HG02642 (cell line): ENCODE results near the gene AFG1L.
"Not testable (repeated sequence)": the region's sequence is repeated elsewhere in the genome, so short reads cannot be mapped to it uniquely, and the experiment has no call there.

Experiments used
- ATAC-seq: cut with Tn5 transposase; IDR thresholded peaks from one replicate; pipeline ENCODE4 v1.9.1; 2021; ENCODE audit warnings: mild to moderate bottlenecking; ENCODE audit not compliant: unreplicated experiment, poor library complexity

The AFG1L gene

DNA sequence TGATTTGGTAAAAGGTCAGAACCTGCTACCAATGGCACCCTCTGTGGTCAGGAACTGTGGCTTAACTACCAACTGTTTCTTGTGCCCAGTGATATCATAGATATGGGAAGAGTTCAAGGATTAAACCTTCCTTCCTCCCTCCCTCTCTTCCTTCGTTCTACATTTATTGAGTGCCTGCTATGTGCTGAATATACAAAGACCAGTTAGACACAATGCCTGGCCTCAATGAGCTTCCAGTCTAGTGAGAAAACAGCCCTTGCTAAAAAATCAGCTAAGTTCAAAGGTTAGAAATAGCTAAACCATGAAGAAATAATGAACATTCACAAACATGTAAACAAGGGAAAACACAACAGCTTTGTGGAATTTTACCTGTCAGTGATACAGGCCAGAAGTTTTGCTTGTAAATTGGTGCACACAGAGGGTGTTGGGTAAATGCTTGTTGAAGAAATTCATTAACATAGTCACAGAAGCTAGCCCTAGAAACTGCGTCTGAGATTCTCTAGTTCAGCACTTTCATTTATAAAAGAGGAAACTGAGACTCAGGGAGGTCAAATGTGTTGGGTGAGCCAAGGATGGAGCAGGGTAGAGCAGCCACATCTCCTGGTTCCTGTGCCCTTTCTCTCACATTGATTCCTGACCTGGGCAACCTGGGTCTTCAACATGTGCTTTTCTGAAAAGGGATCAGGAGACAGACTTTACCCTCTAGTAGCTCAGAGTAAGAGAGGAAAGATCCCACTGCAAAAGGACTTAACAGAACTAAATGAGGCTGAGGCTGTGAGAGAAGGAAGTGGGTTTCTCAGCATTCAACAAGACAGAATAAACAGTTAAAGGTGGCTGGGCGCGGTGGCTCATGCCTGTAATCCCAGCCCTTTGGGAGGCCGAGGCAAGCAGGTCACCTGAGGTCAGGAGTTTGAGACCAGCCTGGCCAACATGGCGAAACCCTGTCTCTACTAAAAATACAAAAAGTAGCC, 251.5 kb downstream of the AFG1L start:
- no peak for ATAC-seq

GRCh38 chr6:108549241-108549640, 254.4 kb downstream of the AFG1L start:
- no peak for ATAC-seq

DNA sequence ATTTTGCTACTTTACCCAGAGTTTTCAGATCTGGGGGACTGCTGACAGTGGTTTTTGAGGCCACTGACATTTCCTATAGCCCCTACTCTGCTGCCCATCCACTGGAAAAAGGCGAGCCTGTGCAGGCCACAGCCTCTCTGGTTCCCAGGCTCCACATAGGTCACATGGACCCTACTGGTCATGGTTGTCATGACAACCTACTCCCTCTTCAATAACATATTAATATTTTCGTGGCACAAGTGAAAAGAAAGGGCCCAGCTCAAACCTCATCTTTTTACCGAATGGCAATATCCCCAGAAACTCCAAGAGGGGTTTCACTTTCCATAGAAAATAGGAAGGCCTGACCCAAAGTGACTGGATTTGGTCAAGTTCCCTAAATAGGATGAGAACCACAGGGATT, 254.9 kb downstream of the AFG1L start:
- no peak for ATAC-seq

DNA sequence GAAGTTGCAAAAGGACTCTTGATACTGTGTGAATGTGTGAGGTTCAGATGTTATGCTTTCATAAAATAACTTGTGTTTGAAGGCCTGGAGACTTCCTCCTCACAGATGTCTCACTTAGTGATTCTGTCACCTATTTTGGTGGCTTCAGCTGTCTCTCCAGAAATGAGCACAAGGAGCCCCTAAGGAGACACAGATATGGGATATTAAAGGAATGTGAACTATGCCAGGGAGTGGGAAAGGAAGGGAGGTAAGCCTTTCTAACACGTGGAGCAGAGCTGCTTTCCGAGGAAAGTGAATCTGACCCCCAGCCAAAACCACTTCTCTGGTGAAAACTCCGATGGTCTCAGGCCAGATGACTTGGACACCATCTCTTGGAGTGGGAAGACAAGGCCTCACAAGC, 255.4 kb downstream of the AFG1L start:
- ATAC-seq, result no peak

GRCh38 chr6:108555399-108556052, 260.7 kb downstream of the AFG1L start:
- no peak for ATAC-seq

GRCh38 chr6:108556250-108556649, 261.4 kb downstream of the AFG1L start:
- no peak for ATAC-seq

- no peak for ATAC-seq
These were observed 262.1 kb downstream of the AFG1L start for GRCh38 chr6:108556866-108557493.

GRCh38 chr6:108557494-108558371, 262.9 kb downstream of the AFG1L start:
- peak; percentile 28 for ATAC-seq

DNA sequence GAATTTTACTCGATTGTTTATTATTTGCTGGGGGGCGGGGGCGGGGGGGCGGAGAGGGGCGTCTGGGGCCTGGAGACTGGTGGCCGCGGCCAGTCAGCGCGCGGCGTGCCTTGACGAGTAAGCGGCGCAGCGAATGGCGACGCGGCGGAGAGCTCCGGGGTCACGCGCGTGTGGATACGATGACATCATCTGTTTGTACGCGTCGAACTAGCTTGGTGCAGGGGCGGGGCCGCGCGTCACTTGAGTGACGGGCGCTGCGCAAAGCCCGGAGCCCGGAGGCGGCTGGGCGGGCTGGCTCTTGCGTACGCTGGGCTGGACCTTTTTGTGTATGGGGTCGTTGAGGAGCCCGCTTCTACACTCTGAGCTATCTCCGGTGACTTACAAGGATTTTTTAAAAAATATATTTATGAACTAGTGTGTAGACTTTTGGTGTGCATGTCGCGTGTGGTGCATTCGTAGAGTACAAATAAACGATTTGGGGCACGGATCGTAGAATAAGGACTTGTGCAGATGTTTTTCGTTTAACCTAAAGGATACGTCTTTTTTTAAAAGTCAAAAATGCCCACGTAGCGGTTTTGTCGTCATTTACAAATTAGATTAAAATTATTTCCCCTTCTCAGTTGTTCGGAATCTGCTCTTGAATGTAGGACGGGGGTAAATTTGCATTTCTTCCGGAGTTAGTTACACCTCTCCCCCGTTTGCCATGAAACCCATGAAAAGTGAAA, 263.7 kb downstream of the AFG1L start:
- peak; percentile 70 for ATAC-seq

- ATAC-seq, result peak; percentile 56
These were observed 264.4 kb downstream of the AFG1L start for GRCh38 chr6:108559097-108559883.

- ATAC-seq, result peak; percentile 10
These were observed 265.1 kb downstream of the AFG1L start for GRCh38 chr6:108559884-108560462.

GRCh38 chr6:108560463-108561308, 265.8 kb downstream of the AFG1L start, which contains the start of gene FOXO3:
FOXO3 (plus strand) TSS chr6:108560917; CDS start chr6:108561209, 292 bp downstream.
- ATAC-seq, result no peak

GRCh38 chr6:108561309-108561647, 266.4 kb downstream of the AFG1L start:
- not testable (repeated sequence) for ATAC-seq

- no peak for ATAC-seq
These were observed 267.1 kb downstream of the AFG1L start for GRCh38 chr6:108561742-108562502.

- ATAC-seq, result no peak
These were observed 267.7 kb downstream of the AFG1L start for GRCh38 chr6:108562503-108562993.

DNA sequence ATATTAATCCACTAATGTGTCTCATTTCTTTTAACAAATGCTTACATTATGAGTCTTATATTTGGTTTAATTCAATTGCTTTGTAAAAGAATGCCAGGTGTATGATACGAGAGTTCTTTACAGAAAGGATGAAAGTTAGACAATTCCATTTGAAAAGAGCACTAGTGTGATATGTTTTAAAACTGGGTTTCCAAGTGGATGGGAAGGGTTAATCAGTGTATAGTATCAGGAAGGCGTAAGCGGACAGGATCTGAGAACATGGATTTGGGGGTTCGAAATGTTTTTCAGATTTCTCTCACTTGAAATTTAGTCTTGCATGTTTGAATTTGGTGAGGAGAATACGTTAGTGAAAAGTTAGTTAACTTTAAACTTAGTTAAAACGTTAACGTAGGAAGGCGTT, 268.4 kb downstream of the AFG1L start:
- no peak for ATAC-seq

GRCh38 chr6:108564178-108564577, 269.3 kb downstream of the AFG1L start:
- ATAC-seq, result no peak
